K562 (cell line): ENCODE data around the gene NTSR2. TPM values are rescaled to one million over a fixed set of nuclear protein-coding genes. Genes with fewer than 3 reads are reported as not detected.

Experiments
- AFF1 ChIP-seq, 2 experiments: fragments of 450-650 bp; IDR thresholded peaks; 2 replicates each; pipeline ENCODE4 v1.6.1; 2018; ENCODE audit warnings: mild to moderate bottlenecking in 2 of 2, low read depth in 1 of 2; ENCODE audit not compliant: partially characterized antibody in 2 of 2
- HOXB6 ChIP-seq: fragments of 250-450 bp; sonication (Bioruptor Pico); IDR thresholded peaks from 2 replicates; pipeline ENCODE4 v1.5.1; 2022; ENCODE audit warnings: mild to moderate bottlenecking, borderline replicate concordance
- NCOA1 ChIP-seq: fragments of 450-650 bp; IDR thresholded peaks from 2 replicates; pipeline ENCODE4 v1.6.1; 2016; ENCODE audit warnings: low read depth
- POLR2H ChIP-seq: IDR thresholded peaks from 2 replicates; pipeline ENCODE4 v1.6.1; 2016; ENCODE audit warnings: missing genetic modification characterization, low read depth, mild to moderate bottlenecking, control low read depth, missing compliant biosample characterization, moderate library complexity
- STAT6 ChIP-seq: sonication (generic); formaldehyde crosslinking; IDR thresholded peaks from 2 replicates; pipeline ENCODE4 v1.8.1; 2023; ENCODE audit warnings: mild to moderate bottlenecking, missing genetic modification reagents
- ZNF174 ChIP-seq: fragments of 250-450 bp; sonication (Bioruptor Pico); IDR thresholded peaks from 2 replicates; pipeline ENCODE4 v1.4.0; 2020; ENCODE audit warnings: mild to moderate bottlenecking
- polyA plus RNA-seq, 8 experiments: library from polyadenylated mRNA; depleted of rRNA in 4 of 8; stranded (reverse) in 5 of 8; unstranded in 3 of 8; fragments of >200 nt; fragmentation: Nextera tagmentation in 2 of 8; fragmentation: Illumina TruSeq in 1 of 8; extraction: Ambion mirVana in 2 of 8; extraction: Trizol in 1 of 8; gene quantifications; 2 replicates each; pipeline versions ENCODE4 v1.2.1 to v1.2.3, GENCODE V29; 2011 to 2014; ENCODE audit warnings: inconsistent platforms in 1 of 8, missing spikeins in 1 of 8
- total RNA-seq, 7 experiments: library from RNA; depleted of rRNA in 6 of 7; stranded (reverse); fragments of >200 nt in 6 of 7; fragmentation: Illumina TruSeq in 2 of 7; extraction: Trizol in 2 of 7; gene quantifications; 2 replicates each; pipeline versions ENCODE4 v1.2.1 to v1.2.3, GENCODE V29; 2011 to 2021; ENCODE audit warnings: low replicate concordance in 1 of 7
- TF ChIP-seq, protein P1 (sequence below): sonication (generic); formaldehyde crosslinking; IDR thresholded peaks from 2 replicates; pipeline ENCODE4 v1.8.0; 2023; ENCODE audit warnings: mild to moderate bottlenecking, missing genetic modification reagents

Gene NTSR2
- total and polyA plus RNA-seq, 9 of the 15 experiments (the other 6 are each of a cell fraction or from before 2014, with no cell fraction given) = not detected

DNA sequence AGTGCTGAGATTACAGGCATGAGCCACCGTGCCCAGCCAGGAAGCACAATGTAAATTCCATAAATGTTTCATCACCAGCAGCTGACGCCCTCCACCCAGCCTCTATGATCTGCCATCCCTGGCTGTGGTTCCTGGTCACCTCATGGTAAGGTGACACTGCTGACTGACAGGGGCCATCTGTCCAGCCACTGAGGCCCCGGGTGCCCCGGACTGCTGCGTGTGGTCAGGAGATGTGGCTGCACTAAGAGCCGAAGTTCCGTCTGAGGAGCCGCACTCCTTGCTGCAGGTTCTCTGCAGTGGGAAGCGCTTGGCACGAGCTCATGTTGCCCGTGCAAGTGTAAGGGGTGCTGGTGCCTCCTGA lies 10.9 kb downstream of the NTSR2 start (continued):
- TF ChIP-seq AFF1 (IDR thresholded peaks at IDR 0.05; ENCODE audit: low read depth in 1 of 2, partially characterized antibody in 2 of 2) = no peak
- no peak for TF ChIP-seq NCOA1
- TF ChIP-seq ZNF174 (CRISPR knock-in tag) = no peak
- no peak for TF ChIP-seq HOXB6 (CRISPR knock-in tag)
- TF ChIP-seq, protein P1, sequence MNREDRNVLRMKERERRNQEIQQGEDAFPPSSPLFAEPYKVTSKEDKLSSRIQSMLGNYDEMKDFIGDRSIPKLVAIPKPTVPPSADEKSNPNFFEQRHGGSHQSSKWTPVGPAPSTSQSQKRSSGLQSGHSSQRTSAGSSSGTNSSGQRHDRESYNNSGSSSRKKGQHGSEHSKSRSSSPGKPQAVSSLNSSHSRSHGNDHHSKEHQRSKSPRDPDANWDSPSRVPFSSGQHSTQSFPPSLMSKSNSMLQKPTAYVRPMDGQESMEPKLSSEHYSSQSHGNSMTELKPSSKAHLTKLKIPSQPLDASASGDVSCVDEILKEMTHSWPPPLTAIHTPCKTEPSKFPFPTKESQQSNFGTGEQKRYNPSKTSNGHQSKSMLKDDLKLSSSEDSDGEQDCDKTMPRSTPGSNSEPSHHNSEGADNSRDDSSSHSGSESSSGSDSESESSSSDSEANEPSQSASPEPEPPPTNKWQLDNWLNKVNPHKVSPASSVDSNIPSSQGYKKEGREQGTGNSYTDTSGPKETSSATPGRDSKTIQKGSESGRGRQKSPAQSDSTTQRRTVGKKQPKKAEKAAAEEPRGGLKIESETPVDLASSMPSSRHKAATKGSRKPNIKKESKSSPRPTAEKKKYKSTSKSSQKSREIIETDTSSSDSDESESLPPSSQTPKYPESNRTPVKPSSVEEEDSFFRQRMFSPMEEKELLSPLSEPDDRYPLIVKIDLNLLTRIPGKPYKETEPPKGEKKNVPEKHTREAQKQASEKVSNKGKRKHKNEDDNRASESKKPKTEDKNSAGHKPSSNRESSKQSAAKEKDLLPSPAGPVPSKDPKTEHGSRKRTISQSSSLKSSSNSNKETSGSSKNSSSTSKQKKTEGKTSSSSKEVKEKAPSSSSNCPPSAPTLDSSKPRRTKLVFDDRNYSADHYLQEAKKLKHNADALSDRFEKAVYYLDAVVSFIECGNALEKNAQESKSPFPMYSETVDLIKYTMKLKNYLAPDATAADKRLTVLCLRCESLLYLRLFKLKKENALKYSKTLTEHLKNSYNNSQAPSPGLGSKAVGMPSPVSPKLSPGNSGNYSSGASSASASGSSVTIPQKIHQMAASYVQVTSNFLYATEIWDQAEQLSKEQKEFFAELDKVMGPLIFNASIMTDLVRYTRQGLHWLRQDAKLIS (CRISPR knock-in tag) = no peak
- no peak for TF ChIP-seq POLR2H
- no peak for TF ChIP-seq STAT6 (CRISPR knock-in tag)
